ENCODE data around the gene FAM83D.

GRCh38 chr20:38982291-38982690 is 56.1 kb downstream of the FAM83D start:
- TF ChIP-seq CTCF (IDR thresholded peaks at IDR 0.05) (no peak), POLR2A (IDR thresholded peaks at IDR 0.05) (no peak)
